IMR-90 (cell line): ENCODE results near the gene PEX5. TPM values are rescaled to one million over a fixed set of nuclear protein-coding genes. Genes with fewer than 3 reads are reported as not detected.

ENCODE experiments used
- ATAC-seq: fragments of 200-7000 bp; cut with Tn5 transposase; 2 replicates; pipeline ENCODE4 v1.9.1; 2020; ENCODE audit warnings: low read depth, mild to moderate bottlenecking, moderate library complexity
- BruUV-seq: library from RNA; stranded (reverse); fragments of 400-500 nt; replicated peaks from 2 replicates; lab custom pipeline; 2021; lab: Mats Ljungman, UMichigan
- CTCF ChIA-PET: fragments of 300-600 bp; formaldehyde crosslinking; extraction: SDS; loops from one replicate; lab custom pipeline; 2021; ENCODE audit warnings: antibody characterized with exemption; lab: Yijun Ruan, JAX
- POLR2A ChIA-PET: fragments of 300-600 bp; sonication (Branson Sonifier 250); formaldehyde crosslinking; loops from one replicate; lab custom pipeline; 2022; ENCODE audit warnings: antibody characterized with exemption; ENCODE audit not compliant: unreplicated experiment; lab: Charles Lee
- DNase-seq: peaks from one replicate; pipeline ENCODE4 v3.0.0; 2013
- H2AFZ ChIP-seq: replicated peaks from 2 replicates; pipeline ENCODE3; 2013; ENCODE audit warnings: low read length, mild to moderate bottlenecking; ENCODE audit not compliant: poor library complexity
- H2AK5ac ChIP-seq: 2 replicates; pipeline ENCODE4 v1.6.1; 2013; ENCODE audit warnings: low read depth, low read length, inconsistent platforms
- H2AK9ac ChIP-seq: replicated peaks from 2 replicates; pipeline ENCODE3; 2013; ENCODE audit warnings: mild to moderate bottlenecking, low read depth, low read length, moderate library complexity; ENCODE audit not compliant: poor library complexity
- H2BK120ac ChIP-seq: 2 replicates; pipeline ENCODE4 v1.6.1; 2013; ENCODE audit warnings: low read depth, low read length, inconsistent platforms
- H2BK15ac ChIP-seq: 3 replicates; pipeline ENCODE4 v1.6.1; 2013; ENCODE audit warnings: low read depth, low read length, inconsistent platforms
- H2BK20ac ChIP-seq: 2 replicates; pipeline ENCODE4 v1.6.1; 2013; ENCODE audit warnings: low read depth, mild to moderate bottlenecking, inconsistent platforms, low read length, moderate library complexity
- H2BK5ac ChIP-seq: 2 replicates; pipeline ENCODE4 v1.6.1; 2013; ENCODE audit warnings: mild to moderate bottlenecking, low read depth, low read length, inconsistent platforms; ENCODE audit not compliant: poor library complexity, severe bottlenecking
- H3K14ac ChIP-seq: replicated peaks from 2 replicates; pipeline ENCODE4 v1.6.1; 2013; ENCODE audit warnings: low read depth, low read length, inconsistent platforms
- H3K18ac ChIP-seq: 2 replicates; pipeline ENCODE4 v1.6.1; 2013; ENCODE audit warnings: low read depth, low read length, control low read depth
- H3K23ac ChIP-seq: 2 replicates; pipeline ENCODE4 v1.6.1; 2013; ENCODE audit warnings: low read depth, low read length, inconsistent platforms
- H3K27ac ChIP-seq: 2 replicates; pipeline ENCODE4 v1.5.1; 2013; ENCODE audit warnings: mild to moderate bottlenecking, control low read depth, low read length; ENCODE audit not compliant: insufficient read depth
- H3K27me3 ChIP-seq: 2 replicates; pipeline ENCODE4 v1.6.1; 2013; ENCODE audit warnings: low read length; ENCODE audit not compliant: control insufficient read depth, insufficient read depth
- H3K36me3 ChIP-seq: 2 replicates; pipeline ENCODE4 v1.6.1; 2013; ENCODE audit warnings: low read length, mixed read lengths; ENCODE audit not compliant: control insufficient read depth, insufficient read depth
- H3K4ac ChIP-seq: 2 replicates; pipeline ENCODE4 v1.6.1; 2013; ENCODE audit warnings: low read depth, low read length, inconsistent platforms
- H3K4me1 ChIP-seq: 2 replicates; pipeline ENCODE4 v1.6.1; 2013; ENCODE audit warnings: low read length, mixed read lengths; ENCODE audit not compliant: control insufficient read depth, insufficient read depth
- H3K4me2 ChIP-seq: 2 replicates; pipeline ENCODE4 v1.6.1; 2013; ENCODE audit warnings: low read depth, mild to moderate bottlenecking, control low read depth, low read length, moderate library complexity
- H3K4me3 ChIP-seq: 2 replicates; pipeline ENCODE4 v1.5.1; 2013; ENCODE audit warnings: low read depth, mild to moderate bottlenecking, control low read depth, low read length, moderate library complexity; ENCODE audit not compliant: insufficient read depth
- H3K56ac ChIP-seq: 2 replicates; pipeline ENCODE4 v1.6.1; 2013; ENCODE audit warnings: low read length, inconsistent platforms; ENCODE audit not compliant: insufficient read depth; ENCODE audit errors: extremely low read depth
- H3K79me1 ChIP-seq, 2 experiments: 2 replicates each; pipeline ENCODE4 v1.6.1; 2013; ENCODE audit warnings: low read length in 2 of 2, inconsistent platforms in 1 of 2, low read depth in 1 of 2
- H3K9ac ChIP-seq: 2 replicates; pipeline ENCODE4 v1.6.1; 2013; ENCODE audit warnings: low read depth, low read length, control low read depth
- H3K9me1 ChIP-seq: 2 replicates; pipeline ENCODE4 v1.6.1; 2013; ENCODE audit warnings: low read length, inconsistent platforms; ENCODE audit not compliant: insufficient read depth
- H3K9me3 ChIP-seq: 2 replicates; pipeline ENCODE4 v1.6.1; 2013; ENCODE audit warnings: low read length; ENCODE audit not compliant: control insufficient read depth, insufficient read depth
- H4K20me1 ChIP-seq: 2 replicates; pipeline ENCODE4 v1.6.1; 2013; ENCODE audit warnings: low read length, inconsistent platforms; ENCODE audit not compliant: insufficient read depth
- H4K5ac ChIP-seq: 2 replicates; pipeline ENCODE4 v1.6.1; 2013; ENCODE audit warnings: mild to moderate bottlenecking, low read depth, low read length, control low read depth
- H4K8ac ChIP-seq, 2 experiments: 2 replicates each; pipeline ENCODE4 v1.6.1; 2013; ENCODE audit warnings: low read depth in 2 of 2, low read length in 2 of 2, control low read depth in 1 of 2, inconsistent platforms in 1 of 2
- H4K91ac ChIP-seq: 2 replicates; pipeline ENCODE4 v1.6.1; 2013; ENCODE audit warnings: low read depth, low read length, inconsistent platforms; ENCODE audit not compliant: insufficient read depth
- BHLHE40 ChIP-seq: fragments of 150-350 bp; IDR thresholded peaks from 2 replicates; pipeline ENCODE4 v1.6.1; 2016; ENCODE audit warnings: mild to moderate bottlenecking, low read depth, low read length
- CHD1 ChIP-seq: IDR thresholded peaks from 2 replicates; pipeline ENCODE4 v1.6.1; 2012; ENCODE audit warnings: low read depth, low read length, improper control_type of control experiment
- CTCF ChIP-seq: conservative IDR thresholded peaks from 2 replicates; pipeline ENCODE4 v1.5.1; 2012; ENCODE audit warnings: mild to moderate bottlenecking, low read depth, low read length, improper control_type of control experiment
- ELK1 ChIP-seq: fragments of 150-350 bp; IDR thresholded peaks from 2 replicates; pipeline ENCODE4 v1.6.1; 2016; ENCODE audit warnings: low read depth, mild to moderate bottlenecking, low read length, moderate library complexity, borderline replicate concordance
- MAZ ChIP-seq: IDR thresholded peaks from 2 replicates; pipeline ENCODE4 v1.6.1; 2012; ENCODE audit warnings: low read depth, mild to moderate bottlenecking, low read length, improper control_type of control experiment, moderate library complexity, borderline replicate concordance
- MXI1 ChIP-seq: IDR thresholded peaks from 2 replicates; pipeline ENCODE4 v1.6.1; 2012; ENCODE audit warnings: low read depth, mild to moderate bottlenecking, low read length, moderate library complexity, borderline replicate concordance
- NFE2L2 ChIP-seq: fragments of 150-350 bp; IDR thresholded peaks from 2 replicates; pipeline ENCODE4 v1.6.1; 2016; ENCODE audit warnings: low read depth, mild to moderate bottlenecking, low read length
- RAD21 ChIP-seq: IDR thresholded peaks from 2 replicates; pipeline ENCODE4 v1.6.1; 2012; ENCODE audit warnings: low read length, improper control_type of control experiment
- RFX5 ChIP-seq: IDR thresholded peaks from 2 replicates; pipeline ENCODE4 v1.8.0; 2012; ENCODE audit warnings: low read depth, mild to moderate bottlenecking, low read length, moderate library complexity
- WGBS, 2 experiments: methylation state at CpG; one replicate each; pipeline versions ENCODE4 v1.1.5 to v1.1.7; 2013; ENCODE audit warnings: missing lambda C conversion rate in 2 of 2; ENCODE audit not compliant: insufficient read length in 1 of 2; ENCODE audit errors: extremely low coverage in 2 of 2; 5-methylcytosine and 5-hydroxymethylcytosine counted together
- dilution Hi-C: fragments of 300-500 bp; cut with HindIII; formaldehyde crosslinking; loops from one replicate; pipeline ENCODE4 v1.14.3; 2018; ENCODE audit warnings: low sequenced_read_pairs; ENCODE audit not compliant: unreplicated experiment
- in situ Hi-C: fragments of 300-500 bp; cut with MboI; formaldehyde crosslinking; loops from 3 replicates; pipeline ENCODE4 v1.14.3; 2019; ENCODE audit warnings: low sequenced_read_pairs, inconsistent platforms, mixed read lengths
- intact Hi-C: fragments of 100-400 bp; cut with micrococcal nuclease; formaldehyde crosslinking; loops from 2 replicates; pipeline ENCODE4 v1.10.0; 2022
- polyA plus RNA-seq, 3 experiments: library from polyadenylated mRNA; depleted of rRNA; stranded (reverse); fragments of >200 nt; gene quantifications; 2 replicates each; pipeline ENCODE4 v1.2.3, GENCODE V29; 2012; ENCODE audit warnings: low replicate concordance in 1 of 3
- total RNA-seq: library from RNA; depleted of rRNA; stranded (reverse); fragments of >200 nt; gene quantifications from 2 replicates; pipeline ENCODE4 v1.2.3, GENCODE V29; 2012

PEX5 gene
- total and polyA plus RNA-seq, 2 of the 4 experiments (the other 2 are of a cell fraction): 14.4 to 18.3 TPM

DNA sequence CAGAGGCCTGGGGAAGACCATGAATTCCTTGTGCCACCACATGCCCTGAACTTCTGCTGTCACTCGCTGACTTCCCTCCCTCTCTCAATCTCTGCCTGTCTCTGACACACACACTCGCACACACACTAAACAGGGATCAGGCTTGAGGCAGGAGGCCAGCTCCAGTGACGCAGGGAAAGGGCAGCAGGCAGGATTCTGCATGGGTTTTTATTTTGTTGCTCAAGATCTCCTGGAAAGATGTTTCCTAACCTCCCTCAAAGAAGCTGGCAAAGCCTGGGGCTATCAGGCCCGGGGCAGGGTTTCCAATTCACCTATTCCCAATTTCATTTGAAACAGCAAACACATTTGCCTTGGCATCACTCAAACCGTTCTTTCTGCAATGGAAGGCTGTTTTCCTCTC is 27.7 kb upstream of the PEX5 start:
- Histone ChIP-seq H3K4me2 (no peak overlapping the region), H4K8ac (no peak overlapping the region), H3K4me3 (no peak overlapping the region), H4K91ac (no peak overlapping the region), H3K27ac (no peak overlapping the region), H3K9me3 (peaks cover 3% of the 10 kb centered on the region; the same call in 1 of the 2 replicates), H2AFZ (no peak overlapping the region), H3K18ac (no peak overlapping the region), H2BK120ac (no peak overlapping the region), H3K56ac (no peak overlapping the region), H3K4me1 (no peaks in the 10 kb centered on the region), H2BK15ac (no peak overlapping the region), H3K4ac (no peak overlapping the region), H3K14ac (no peak overlapping the region), H2AK9ac (no peak overlapping the region), H2BK20ac (no peak overlapping the region), H2AK5ac (no peak overlapping the region), H3K36me3 (peaks cover 3% of the 10 kb centered on the region; the same call in 1 of the 2 replicates), H3K9me1 (no peaks in the 10 kb centered on the region), H4K5ac (no peak overlapping the region), H2BK5ac (no peak overlapping the region), H3K23ac (no peak overlapping the region), H3K27me3 (peaks cover 16% of the 10 kb centered on the region), H4K20me1 (no peaks in the 10 kb centered on the region), H3K9ac (no peak overlapping the region), H3K79me1 (no peaks in the 10 kb centered on the region)
- intact Hi-C loops: no loop called here
- BruUV-seq: no TSS peak
- peak; percentile 42 for DNase-seq
- CTCF ChIA-PET: interaction anchor here (1.2 kb wide), 1 partner anchor 16 kb away, joined by 3 read pairs; no protein-coding TSS in a partner anchor
- in situ Hi-C loops: no loop called here
- TF ChIP-seq NFE2L2: no peak
- no peak for TF ChIP-seq MAZ
- TF ChIP-seq CTCF: no peak
- no peak for TF ChIP-seq BHLHE40
- no peak for TF ChIP-seq RAD21
- no peak for TF ChIP-seq MXI1
- TF ChIP-seq CHD1: no peak
- no peak for TF ChIP-seq ELK1
- TF ChIP-seq RFX5: no peak
- peak; percentile 44 for ATAC-seq
- dilution Hi-C loops: no loop called here
- POLR2A ChIA-PET: no interaction called here
- WGBS, 2 experiments: no CpG with 5 or more reads among the region's 5 CpGs
